ENCODE measurements around the gene EPHB2.

The EPHB2 gene

DNA sequence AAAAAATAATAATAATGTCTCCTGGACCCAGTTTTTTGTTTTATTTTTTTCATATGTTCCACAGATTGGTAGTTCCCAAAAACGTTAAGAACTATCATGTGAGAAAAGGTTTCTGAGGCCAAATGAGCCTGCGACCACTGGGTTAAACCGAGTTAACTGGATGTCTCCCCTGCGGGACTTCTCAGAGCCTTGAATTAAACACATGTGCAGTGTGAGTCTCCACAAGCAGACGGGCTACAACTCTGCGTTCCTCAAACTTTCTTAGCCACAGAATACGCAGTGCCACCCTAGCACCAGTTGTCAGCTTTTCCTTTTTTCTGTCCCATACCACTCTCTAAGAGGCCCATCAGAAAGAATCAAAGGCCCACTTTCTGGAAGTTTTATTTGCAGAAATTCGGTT is 164.1 kb downstream of the EPHB2 start:
- Histone ChIP-seq H3K9ac (ENCODE audit: low read length) (no peak overlapping the region), H3K9me3 (ENCODE audit: control insufficient read depth, low read length) (no peaks in the 10 kb centered on the region), H3K36me3 (ENCODE audit: control insufficient read depth, insufficient read depth, low read length) (no peaks in the 10 kb centered on the region), H3K4me3 (ENCODE audit: low read length) (no peak overlapping the region), H3K4me1 (ENCODE audit: control insufficient read depth, insufficient read depth, low read length) (no peaks in the 10 kb centered on the region), H3K27me3 (ENCODE audit: control insufficient read depth, insufficient read depth, low read length) (no peaks in the 10 kb centered on the region)

GRCh38 chr1:22875241-22875640 is 164.6 kb downstream of the EPHB2 start:
- H3K9ac ChIP-seq (ENCODE audit: low read length) = no peak overlapping the region
- H3K9me3 ChIP-seq (ENCODE audit: control insufficient read depth, low read length) = no peaks in the 10 kb centered on the region
- no peaks in the 10 kb centered on the region for H3K4me1 ChIP-seq (ENCODE audit: control insufficient read depth, insufficient read depth, low read length)
- no peaks in the 10 kb centered on the region for H3K27me3 ChIP-seq (ENCODE audit: control insufficient read depth, insufficient read depth, low read length)
- H3K4me3 ChIP-seq (ENCODE audit: low read length) = no peak overlapping the region
- no peaks in the 10 kb centered on the region for H3K36me3 ChIP-seq (ENCODE audit: control insufficient read depth, insufficient read depth, low read length)

DNA sequence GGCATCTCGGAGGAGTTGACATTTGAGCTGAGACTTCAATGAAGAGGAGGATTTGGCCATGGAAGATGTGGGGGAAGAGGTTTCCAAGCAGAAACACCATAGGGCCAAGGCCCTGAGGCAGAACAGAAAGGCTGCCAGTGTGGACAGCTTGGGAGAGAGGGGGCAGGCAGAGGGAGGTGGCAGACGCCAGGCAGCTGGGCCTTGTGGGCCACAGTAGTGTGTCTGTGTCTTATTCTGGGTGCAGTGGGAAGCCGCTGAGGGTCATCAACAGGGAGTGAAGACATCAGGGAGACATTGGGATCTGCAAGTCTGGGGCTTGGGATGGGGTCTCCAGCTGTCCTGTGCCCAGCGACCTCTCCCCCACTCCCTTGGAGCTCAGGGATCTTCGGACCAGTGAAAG is 165.2 kb downstream of the EPHB2 start:
- Histone ChIP-seq H3K9ac (ENCODE audit: low read length) (no peak overlapping the region), H3K4me1 (ENCODE audit: control insufficient read depth, insufficient read depth, low read length) (no peaks in the 10 kb centered on the region), H3K9me3 (ENCODE audit: control insufficient read depth, low read length) (no peaks in the 10 kb centered on the region), H3K36me3 (ENCODE audit: control insufficient read depth, insufficient read depth, low read length) (no peaks in the 10 kb centered on the region), H3K27me3 (ENCODE audit: control insufficient read depth, insufficient read depth, low read length) (no peaks in the 10 kb centered on the region), H3K4me3 (ENCODE audit: low read length) (no peak overlapping the region)

- no peaks in the 10 kb centered on the region for H3K4me1 ChIP-seq (ENCODE audit: control insufficient read depth, insufficient read depth, low read length)
- no peaks in the 10 kb centered on the region for H3K9me3 ChIP-seq (ENCODE audit: control insufficient read depth, low read length)
- no peak overlapping the region for H3K4me3 ChIP-seq (ENCODE audit: low read length)
- no peaks in the 10 kb centered on the region for H3K36me3 ChIP-seq (ENCODE audit: control insufficient read depth, insufficient read depth, low read length)
- no peak overlapping the region for H3K9ac ChIP-seq (ENCODE audit: low read length)
- H3K27me3 ChIP-seq (ENCODE audit: control insufficient read depth, insufficient read depth, low read length) = no peaks in the 10 kb centered on the region
Observed at GRCh38 chr1:22876359-22877111, 165.9 kb downstream of the EPHB2 start.

DNA sequence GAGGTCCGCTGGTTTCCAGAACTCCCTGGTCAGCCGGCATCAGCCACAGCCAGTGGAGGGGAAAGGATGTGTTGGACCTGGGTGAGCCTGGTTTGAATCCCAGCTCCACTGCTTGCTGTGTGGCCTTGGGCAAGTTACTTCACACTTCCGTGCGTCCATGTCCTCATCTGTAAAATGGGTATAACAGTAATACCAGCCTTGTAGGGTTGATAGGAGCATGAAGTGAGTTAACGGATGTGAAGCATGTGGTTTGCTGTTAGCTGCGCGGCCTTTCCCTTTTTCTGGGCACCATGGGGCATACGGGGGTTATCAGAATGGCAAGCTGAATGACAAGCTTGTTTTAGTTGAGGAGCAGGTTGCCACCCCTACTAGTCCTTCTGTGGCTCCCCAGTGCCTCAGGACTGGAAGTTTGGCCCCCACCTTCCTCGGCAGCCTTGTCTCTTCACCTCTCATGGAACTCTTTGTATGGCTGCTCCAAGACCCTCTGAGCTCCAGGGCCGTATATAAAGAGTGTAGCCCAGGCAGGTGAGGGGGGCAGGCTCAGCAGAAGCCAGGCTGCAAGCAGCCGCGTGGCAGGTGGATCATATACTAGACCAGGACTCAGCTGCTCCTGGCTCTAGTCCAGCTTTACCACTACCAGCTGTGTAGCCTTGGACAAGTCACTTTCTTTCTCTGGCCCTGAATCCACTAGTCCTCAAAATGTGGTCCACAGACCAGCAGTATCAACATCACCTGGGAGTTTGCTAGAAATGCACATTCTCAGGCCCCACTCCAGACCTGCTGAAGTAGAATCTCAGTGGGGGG is 166.7 kb downstream of the EPHB2 start:
- H3K36me3 ChIP-seq (ENCODE audit: control insufficient read depth, insufficient read depth, low read length) = no peaks in the 10 kb centered on the region

GRCh38 chr1:22877980-22878379 is 167.3 kb downstream of the EPHB2 start:
- H3K9me3 ChIP-seq (ENCODE audit: control insufficient read depth, low read length) = no peaks in the 10 kb centered on the region
- H3K27me3 ChIP-seq (ENCODE audit: control insufficient read depth, insufficient read depth, low read length) = no peaks in the 10 kb centered on the region
- no peak overlapping the region for H3K9ac ChIP-seq (ENCODE audit: low read length)
- H3K4me3 ChIP-seq (ENCODE audit: low read length) = no peak overlapping the region
- H3K36me3 ChIP-seq (ENCODE audit: control insufficient read depth, insufficient read depth, low read length) = no peaks in the 10 kb centered on the region
- H3K4me1 ChIP-seq (ENCODE audit: control insufficient read depth, insufficient read depth, low read length) = no peaks in the 10 kb centered on the region

More for the DNA sequence above, 166.7 kb downstream of the EPHB2 start:
- H3K4me1 ChIP-seq (ENCODE audit: control insufficient read depth, insufficient read depth, low read length) = no peaks in the 10 kb centered on the region
- H3K27me3 ChIP-seq (ENCODE audit: control insufficient read depth, insufficient read depth, low read length) = no peaks in the 10 kb centered on the region
- H3K9ac ChIP-seq (ENCODE audit: low read length) = no peak overlapping the region
- H3K9me3 ChIP-seq (ENCODE audit: control insufficient read depth, low read length) = no peaks in the 10 kb centered on the region
- no peak overlapping the region for H3K4me3 ChIP-seq (ENCODE audit: low read length)

- no peaks in the 10 kb centered on the region for H3K27me3 ChIP-seq (ENCODE audit: control insufficient read depth, insufficient read depth, low read length)
- no peaks in the 10 kb centered on the region for H3K4me1 ChIP-seq (ENCODE audit: control insufficient read depth, insufficient read depth, low read length)
- H3K9ac ChIP-seq (ENCODE audit: low read length) = no peak overlapping the region
- H3K9me3 ChIP-seq (ENCODE audit: control insufficient read depth, low read length) = no peaks in the 10 kb centered on the region
- no peak overlapping the region for H3K4me3 ChIP-seq (ENCODE audit: low read length)
- H3K36me3 ChIP-seq (ENCODE audit: control insufficient read depth, insufficient read depth, low read length) = no peaks in the 10 kb centered on the region
Observed at GRCh38 chr1:22878626-22879025, 168.0 kb downstream of the EPHB2 start.

GRCh38 chr1:22879445-22879844 is 168.8 kb downstream of the EPHB2 start:
- no peak overlapping the region for H3K4me3 ChIP-seq (ENCODE audit: low read length)
- no peak overlapping the region for H3K9ac ChIP-seq (ENCODE audit: low read length)
- no peaks in the 10 kb centered on the region for H3K36me3 ChIP-seq (ENCODE audit: control insufficient read depth, insufficient read depth, low read length)
- H3K9me3 ChIP-seq (ENCODE audit: control insufficient read depth, low read length) = no peaks in the 10 kb centered on the region
- no peaks in the 10 kb centered on the region for H3K27me3 ChIP-seq (ENCODE audit: control insufficient read depth, insufficient read depth, low read length)
- H3K4me1 ChIP-seq (ENCODE audit: control insufficient read depth, insufficient read depth, low read length) = no peaks in the 10 kb centered on the region

DNA sequence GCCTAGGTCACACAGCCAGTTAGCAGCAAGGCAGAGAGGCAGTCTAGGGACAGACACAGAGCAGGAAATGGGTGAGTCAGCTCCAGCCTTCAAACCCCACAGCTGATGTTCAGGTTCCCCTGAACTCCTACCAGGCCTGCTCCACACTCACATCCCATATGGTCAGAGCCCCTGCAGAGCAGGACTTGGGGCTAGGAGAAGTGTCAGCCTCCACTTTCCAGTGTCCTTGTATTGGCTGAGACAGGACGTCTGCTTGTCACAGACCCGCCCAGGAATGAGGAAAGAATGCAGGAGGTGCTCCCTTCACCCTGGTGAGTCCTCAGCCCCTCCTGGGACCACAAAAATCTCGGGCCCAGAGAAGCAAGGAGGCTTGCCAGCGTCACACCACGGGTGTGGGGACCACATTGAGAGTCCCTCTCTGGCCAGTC is 169.5 kb downstream of the EPHB2 start:
- no peaks in the 10 kb centered on the region for H3K36me3 ChIP-seq (ENCODE audit: control insufficient read depth, insufficient read depth, low read length)
- no peak overlapping the region for H3K4me3 ChIP-seq (ENCODE audit: low read length)
- no peak overlapping the region for H3K9ac ChIP-seq (ENCODE audit: low read length)
- H3K4me1 ChIP-seq (ENCODE audit: control insufficient read depth, insufficient read depth, low read length) = no peaks in the 10 kb centered on the region
- no peaks in the 10 kb centered on the region for H3K9me3 ChIP-seq (ENCODE audit: control insufficient read depth, low read length)
- H3K27me3 ChIP-seq (ENCODE audit: control insufficient read depth, insufficient read depth, low read length) = no peaks in the 10 kb centered on the region

- Histone ChIP-seq H3K4me1 (ENCODE audit: control insufficient read depth, insufficient read depth, low read length) (no peaks in the 10 kb centered on the region), H3K36me3 (ENCODE audit: control insufficient read depth, insufficient read depth, low read length) (no peaks in the 10 kb centered on the region), H3K9ac (ENCODE audit: low read length) (no peak overlapping the region), H3K4me3 (ENCODE audit: low read length) (no peak overlapping the region), H3K27me3 (ENCODE audit: control insufficient read depth, insufficient read depth, low read length) (no peaks in the 10 kb centered on the region), H3K9me3 (ENCODE audit: control insufficient read depth, low read length) (no peaks in the 10 kb centered on the region)
Observed at GRCh38 chr1:22883406-22883805, 172.8 kb downstream of the EPHB2 start.

- no peaks in the 10 kb centered on the region for H3K9me3 ChIP-seq (ENCODE audit: control insufficient read depth, low read length)
- no peak overlapping the region for H3K4me3 ChIP-seq (ENCODE audit: low read length)
- H3K4me1 ChIP-seq (ENCODE audit: control insufficient read depth, insufficient read depth, low read length) = no peaks in the 10 kb centered on the region
- no peaks in the 10 kb centered on the region for H3K36me3 ChIP-seq (ENCODE audit: control insufficient read depth, insufficient read depth, low read length)
- no peaks in the 10 kb centered on the region for H3K27me3 ChIP-seq (ENCODE audit: control insufficient read depth, insufficient read depth, low read length)
- H3K9ac ChIP-seq (ENCODE audit: low read length) = no peak overlapping the region
Observed at GRCh38 chr1:22884806-22885530, 174.3 kb downstream of the EPHB2 start.

- no peaks in the 10 kb centered on the region for H3K36me3 ChIP-seq (ENCODE audit: control insufficient read depth, insufficient read depth, low read length)
- H3K9ac ChIP-seq (ENCODE audit: low read length) = no peak overlapping the region
- H3K9me3 ChIP-seq (ENCODE audit: control insufficient read depth, low read length) = no peaks in the 10 kb centered on the region
Observed at GRCh38 chr1:22886211-22886610, 175.6 kb downstream of the EPHB2 start.

More at GRCh38 chr1:22886211-22886610, 175.6 kb downstream of the EPHB2 start:
- Histone ChIP-seq H3K27me3 (ENCODE audit: control insufficient read depth, insufficient read depth, low read length) (no peaks in the 10 kb centered on the region), H3K4me3 (ENCODE audit: low read length) (no peak overlapping the region), H3K4me1 (ENCODE audit: control insufficient read depth, insufficient read depth, low read length) (no peaks in the 10 kb centered on the region)
